Superior temporal gyrus (tissue), 1 donor: Measurements from ENCODE around the gene TLK2.
"Not testable (repeated sequence)": the region's sequence is repeated elsewhere in the genome, so short reads cannot be mapped to it uniquely, and the experiment has no call there.

Experiments
- DNase-seq: peaks from one replicate; pipeline ENCODE4 v3.0.0-alpha.2; 2016; ENCODE audit errors: extremely low spot score

TLK2 gene

GRCh38 chr17:62478424-62478879 lies at the start of gene TLK2:
Gene TLK2, plus strand, starts transcription at chr17:62478825. Its CDS starts 2,301 bp downstream, at chr17:62481126.
- peak; percentile 38 for DNase-seq

DNA sequence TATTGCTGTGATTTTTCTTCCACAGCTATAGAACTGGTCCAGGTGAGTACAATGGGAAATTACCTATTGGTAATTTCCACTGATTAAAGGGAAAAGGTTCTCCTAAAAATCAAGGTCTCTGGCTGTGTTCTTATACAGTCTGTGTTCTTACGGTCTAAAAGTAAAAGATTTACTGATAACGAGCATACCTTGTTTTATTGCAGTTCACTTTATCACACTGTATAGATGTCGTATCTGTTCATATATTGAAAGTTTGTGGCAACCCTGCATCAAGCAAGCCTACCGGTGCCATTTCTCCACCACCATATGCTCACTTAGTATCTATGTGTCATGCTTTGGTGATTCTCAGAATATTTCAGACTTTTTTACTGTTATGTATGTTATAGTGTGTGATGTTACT lies 43.4 kb upstream of the TLK2 start:
- DNase-seq, result not testable (repeated sequence)

DNA sequence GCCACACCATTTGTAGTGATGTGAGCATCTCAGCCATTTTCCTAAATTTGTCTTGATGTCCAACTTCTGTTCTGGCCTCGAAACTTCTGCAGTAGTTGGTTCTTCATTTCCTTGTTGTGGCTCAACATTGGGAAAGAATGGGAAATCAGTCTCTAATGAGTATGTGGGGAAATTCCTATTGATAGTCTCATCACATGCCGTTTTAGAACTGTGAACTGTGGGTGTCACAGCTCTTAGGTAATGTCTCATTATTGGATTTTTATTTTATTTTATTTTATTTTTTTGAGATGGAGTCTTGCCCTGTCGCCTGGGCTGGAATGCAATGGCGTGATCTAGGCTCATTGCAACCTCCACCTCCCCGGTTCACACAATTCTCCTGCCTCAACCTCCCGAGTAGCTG lies 37.4 kb upstream of the TLK2 start:
- DNase-seq, result not testable (repeated sequence)

DNA sequence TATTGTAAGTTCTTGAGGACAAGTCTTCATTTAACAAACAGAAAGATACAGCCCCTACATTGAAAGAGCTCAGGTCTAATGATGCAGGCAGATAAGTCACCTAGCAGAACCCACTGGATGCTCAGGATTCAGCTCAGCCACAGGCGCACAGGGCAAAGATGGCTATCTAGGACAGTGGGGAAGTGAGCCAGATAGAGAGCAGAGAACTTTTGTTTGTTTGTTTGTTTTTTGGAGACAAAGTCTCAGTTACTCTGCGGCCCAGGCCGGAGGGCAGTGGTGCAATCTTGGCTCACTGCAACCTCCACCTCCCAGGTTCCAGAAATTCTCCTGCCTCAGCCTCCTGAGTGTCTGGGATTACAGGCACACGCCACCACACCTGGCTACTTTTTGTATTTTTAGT lies 34.6 kb upstream of the TLK2 start:
- no peak for DNase-seq

GRCh38 chr17:62445791-62446190 lies 32.8 kb upstream of the TLK2 start:
- not testable (repeated sequence) for DNase-seq

GRCh38 chr17:62452195-62452594 lies 26.4 kb upstream of the TLK2 start:
- DNase-seq, result not testable (repeated sequence)

DNA sequence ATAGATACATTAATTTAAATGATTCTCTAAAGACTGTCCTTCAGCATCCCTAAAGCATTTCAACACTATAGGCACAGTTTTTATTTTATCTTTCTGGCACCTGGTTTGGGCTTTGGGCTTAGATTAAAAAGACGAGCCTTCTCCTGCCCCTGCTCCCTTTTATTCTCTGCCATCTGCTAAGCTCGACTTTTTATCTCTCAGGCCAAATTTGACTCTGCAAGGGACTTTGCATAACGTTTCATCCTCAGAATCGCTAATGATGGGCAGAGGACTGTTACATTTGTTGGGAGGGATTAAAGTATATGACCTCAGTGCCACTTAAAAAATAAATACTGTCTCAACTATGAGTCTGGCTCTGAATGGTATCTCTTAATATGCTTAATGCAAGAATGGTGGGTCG lies 25.6 kb upstream of the TLK2 start:
- not testable (repeated sequence) for DNase-seq

DNA sequence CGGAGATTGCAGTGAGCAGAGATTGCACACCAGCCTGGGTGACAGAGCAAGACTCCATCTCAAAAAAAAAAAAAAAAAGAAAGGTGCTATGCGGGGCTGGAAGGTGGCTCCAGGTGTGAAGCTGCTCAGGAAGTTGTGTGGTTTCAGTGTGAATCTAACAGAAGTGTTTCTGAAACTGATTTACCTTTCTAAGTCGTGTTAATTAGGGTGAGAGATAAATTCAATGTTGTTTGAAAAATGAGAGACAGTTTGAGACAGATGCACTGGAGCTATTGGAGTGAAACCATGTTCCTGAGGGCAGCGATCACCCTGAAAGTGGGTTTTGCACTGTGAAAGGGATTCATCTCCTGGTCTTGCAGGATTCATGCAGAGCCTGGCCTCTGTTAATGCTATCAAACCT lies 25.0 kb upstream of the TLK2 start:
- DNase-seq, result not testable (repeated sequence)

DNA sequence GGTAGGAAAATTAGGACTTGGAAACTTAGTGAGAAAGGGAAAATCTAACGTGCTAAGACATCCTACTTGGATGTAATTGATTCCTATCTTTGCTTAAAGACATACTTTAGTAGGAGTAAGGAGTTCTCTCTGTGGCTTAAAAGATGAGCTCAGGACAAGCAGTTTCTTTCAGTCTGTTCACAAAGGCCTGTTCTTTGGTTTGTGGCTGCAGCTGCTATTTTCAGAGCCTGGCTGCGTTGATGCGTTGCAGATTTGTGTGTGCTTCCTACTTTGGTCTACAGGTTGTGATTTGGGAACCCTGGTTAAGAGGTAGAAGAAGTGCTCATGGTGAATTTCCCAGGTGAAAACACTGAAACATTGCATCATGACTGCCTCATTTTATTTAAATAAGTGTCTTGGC lies 24.5 kb upstream of the TLK2 start:
- DNase-seq, result peak; percentile 25

- no peak for DNase-seq
Measured at GRCh38 chr17:62456016-62456415, 22.6 kb upstream of the TLK2 start.

- not testable (repeated sequence) for DNase-seq
Measured at GRCh38 chr17:62458483-62458882, 20.1 kb upstream of the TLK2 start.

- DNase-seq, result not testable (repeated sequence)
Measured at GRCh38 chr17:62464422-62464821, 14.2 kb upstream of the TLK2 start.

DNA sequence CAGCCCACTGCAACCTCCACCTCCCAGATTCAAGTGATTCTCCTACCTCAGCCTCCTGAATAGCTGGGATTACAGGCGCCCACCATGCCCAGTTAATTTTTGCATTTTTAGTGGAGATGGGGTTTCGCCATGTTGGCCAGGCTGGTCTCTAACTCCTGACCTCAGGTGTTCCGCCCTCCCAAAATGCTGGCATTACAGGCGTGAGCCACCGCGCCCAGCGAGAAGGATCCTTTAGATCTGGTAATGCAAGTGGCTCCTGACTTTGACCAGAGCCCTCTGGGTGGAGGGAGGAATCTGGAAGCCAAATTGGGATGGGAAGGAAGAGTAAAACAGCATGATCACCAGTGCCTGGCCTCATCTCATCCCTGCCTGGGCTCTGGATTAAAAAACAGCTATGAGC lies 13.4 kb upstream of the TLK2 start:
- DNase-seq, result not testable (repeated sequence)

- DNase-seq, result peak; percentile 36
Measured at GRCh38 chr17:62470666-62471379, 7.8 kb upstream of the TLK2 start.

- not testable (repeated sequence) for DNase-seq
Measured at GRCh38 chr17:62471380-62471880, 7.2 kb upstream of the TLK2 start.

DNA sequence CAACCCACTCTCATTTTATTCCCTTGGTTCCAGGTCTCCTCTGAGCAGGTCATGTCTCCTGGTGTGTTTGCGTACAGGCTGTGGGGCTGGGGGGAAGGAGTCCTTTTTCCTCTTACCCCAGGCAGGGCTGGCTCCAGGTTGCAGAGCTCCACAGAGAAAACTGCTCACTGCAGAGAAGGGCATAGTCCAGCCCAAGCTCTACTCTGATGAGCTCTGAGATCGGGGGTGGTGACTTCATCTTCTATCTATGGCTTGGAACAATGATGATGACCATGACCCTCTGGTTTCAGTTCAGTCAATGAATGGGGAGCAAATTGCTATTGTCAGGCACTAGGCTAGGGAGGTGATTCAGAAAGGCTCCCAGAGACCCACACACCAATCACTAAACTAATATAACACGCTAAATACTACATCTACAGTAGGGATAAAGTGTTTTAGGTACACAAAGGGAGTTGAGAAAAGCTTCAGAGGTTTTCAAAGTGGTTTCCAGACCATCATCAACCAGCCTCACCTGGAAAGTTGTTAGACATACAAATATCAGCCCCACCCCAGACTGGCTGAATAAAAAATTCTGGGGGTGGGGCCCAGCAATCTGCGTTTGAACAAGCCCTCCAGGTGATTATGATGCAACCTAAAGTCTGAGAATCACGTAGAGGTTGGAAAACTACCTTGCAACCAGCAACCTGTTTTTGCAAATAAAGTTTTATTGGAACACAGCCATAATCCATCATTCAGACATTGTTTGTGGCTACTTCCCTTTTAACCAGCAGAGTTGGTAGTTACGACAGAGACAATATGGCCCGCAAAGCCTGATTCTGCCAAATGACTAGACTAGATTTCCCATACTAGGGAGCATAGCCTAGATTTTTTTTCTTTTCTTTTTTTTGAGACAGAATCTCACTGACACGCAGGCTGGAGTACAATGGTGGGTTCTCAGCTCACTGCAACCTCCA lies 5.3 kb upstream of the TLK2 start:
- not testable (repeated sequence) for DNase-seq

GRCh38 chr17:62477111-62477510 lies 1.5 kb upstream of the TLK2 start:
- not testable (repeated sequence) for DNase-seq

GRCh38 chr17:62477718-62478408 lies 762 bp upstream of the TLK2 start:
- DNase-seq, result not testable (repeated sequence)

- DNase-seq, result not testable (repeated sequence)
Measured at GRCh38 chr17:62478880-62479638, 434 bp downstream of the TLK2 start.

GRCh38 chr17:62479639-62480258 lies 1.1 kb downstream of the TLK2 start:
- peak; percentile 19 for DNase-seq
